ENCODE results near the gene CCDC78.
A peak's percentile ranks its signal among the peaks of the same experiment; 100 is the strongest.

Gene CCDC78

GRCh38 chr16:722835-723633, 3.2 kb downstream of the CCDC78 start:
- DNase-seq: no peak

- no peak for DNase-seq
These were observed 4.3 kb downstream of the CCDC78 start for GRCh38 chr16:721765-722540.

- peak; percentile 84 to 89 for DNase-seq
These were observed 5.1 kb downstream of the CCDC78 start, which contains the start of gene ANTKMT for GRCh38 chr16:720990-721764. TSS of gene ANTKMT (plus strand) at chr16:721146. CDS start at chr16:721275, 129 bp downstream.

- DNase-seq: peak; percentile 74 to 78
These were observed 5.7 kb downstream of the CCDC78 start for GRCh38 chr16:720447-720989.

GRCh38 chr16:719815-720446, 6.3 kb downstream of the CCDC78 start:
- no peak for DNase-seq

GRCh38 chr16:718922-719321, 7.3 kb downstream of the CCDC78 start:
- no peak for DNase-seq

GRCh38 chr16:718389-718788, 7.9 kb downstream of the CCDC78 start:
- no peak for DNase-seq

- no peak for DNase-seq
These were observed 8.6 kb downstream of the CCDC78 start for GRCh38 chr16:717450-718245.

- no peak for DNase-seq
These were observed 9.4 kb downstream of the CCDC78 start for GRCh38 chr16:716768-717325.

- no peak for DNase-seq
These were observed 10.1 kb downstream of the CCDC78 start for GRCh38 chr16:716200-716568.

GRCh38 chr16:715477-716199, 10.6 kb downstream of the CCDC78 start:
- DNase-seq: peak; percentile 50 to 68

- peak; percentile 92 to 95 for DNase-seq
These were observed 11.4 kb downstream of the CCDC78 start, which contains the start of gene METRN for GRCh38 chr16:714558-715476. TSS of gene METRN (plus strand) at chr16:715118. CDS start at chr16:715290, 172 bp downstream.

GRCh38 chr16:714079-714478, 12.2 kb downstream of the CCDC78 start:
- no peak for DNase-seq

GRCh38 chr16:712740-713250, 13.4 kb downstream of the CCDC78 start:
- peak; percentile 82 to 83 for DNase-seq

GRCh38 chr16:711548-712320, 14.5 kb downstream of the CCDC78 start:
- peak; percentile 84 to 89 for DNase-seq

GRCh38 chr16:711084-711483, 15.2 kb downstream of the CCDC78 start:
- no peak for DNase-seq

- DNase-seq: no peak
These were observed 15.7 kb downstream of the CCDC78 start for GRCh38 chr16:710500-711075.
